Posterior cingulate gyrus (tissue), 11 donors: ENCODE measurements around the gene RASGEF1B.
A peak's percentile ranks its signal among the peaks of the same experiment; 100 is the strongest.
"Not testable (repeated sequence)": the region's sequence is repeated elsewhere in the genome, so short reads cannot be mapped to it uniquely, and the experiment has no call there.

Experiments
- DNase-seq, 10 donors: peaks; one replicate each; pipeline versions ENCODE4 v3.0.0 to v3.0.0-alpha.2; 2020 to 2021; ENCODE audit warnings: mixed read lengths in 3 of 10
- intact Hi-C: fragments of 100-400 bp; cut with DNase I; formaldehyde crosslinking; loops from one replicate; pipeline ENCODE4 v1.15.1; 2023

Gene RASGEF1B

DNA sequence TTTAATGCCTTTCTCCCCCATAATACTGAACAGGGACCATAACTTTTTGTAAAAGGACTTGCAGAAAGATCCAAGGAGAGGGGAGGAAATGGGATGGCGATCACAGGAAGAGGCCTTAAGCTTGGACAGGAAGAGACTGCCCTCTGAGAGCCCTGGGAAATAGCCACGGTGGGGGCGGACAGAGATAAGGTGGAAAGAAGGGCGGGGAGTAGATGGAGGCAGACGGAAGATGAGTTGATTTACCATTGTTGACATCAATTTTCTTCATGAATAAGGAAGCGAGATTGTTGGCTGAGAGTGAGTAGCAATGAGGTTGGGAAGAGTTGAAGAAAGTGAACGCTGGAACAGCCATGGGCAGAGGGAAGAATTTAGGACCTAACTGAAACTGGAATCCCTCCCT is 63.4 kb downstream of the RASGEF1B start:
- no peak for DNase-seq
- intact Hi-C loops, result no loop called here

DNA sequence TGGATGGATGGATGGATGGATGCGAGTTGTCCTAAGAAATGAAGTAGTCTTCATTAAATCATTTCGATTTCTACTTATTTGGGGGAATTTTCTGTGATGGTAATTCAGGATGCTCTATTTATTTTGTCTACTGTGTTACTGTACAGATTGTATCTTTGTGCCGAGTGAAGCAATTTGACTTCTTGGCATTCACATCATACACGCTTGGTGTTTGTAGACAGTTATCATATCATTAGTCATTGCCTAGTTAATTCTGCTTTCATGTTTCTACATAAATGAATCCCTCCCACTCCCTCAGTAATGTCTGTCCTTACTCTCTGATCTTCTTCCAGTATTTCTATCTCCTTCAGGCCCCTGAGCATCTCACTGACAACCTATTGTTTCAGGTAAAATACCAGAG is 64.0 kb downstream of the RASGEF1B start:
- DNase-seq, result no peak
- intact Hi-C loops, result loop anchor here (2.0 kb wide), 1 partner anchor 437 kb away; no protein-coding TSS in a partner anchor

DNA sequence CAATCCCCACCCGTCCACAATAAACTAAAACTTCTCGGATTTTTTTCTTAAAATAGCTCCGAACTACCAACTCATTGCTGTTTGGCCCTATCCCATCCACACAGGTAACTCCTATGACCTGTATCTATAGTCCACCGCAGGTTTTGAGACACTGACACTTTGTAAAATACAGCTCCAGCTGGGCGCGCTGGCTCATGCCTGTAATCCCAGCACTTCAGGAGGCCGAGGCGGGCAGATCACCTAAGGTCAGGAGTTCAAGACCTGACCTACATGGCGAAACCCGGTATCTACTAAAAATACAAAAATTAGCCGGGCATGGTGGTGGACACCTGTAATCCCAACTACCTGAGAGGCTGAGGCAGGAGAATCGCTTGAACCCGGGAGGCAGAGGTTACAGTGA is 65.2 kb downstream of the RASGEF1B start:
- not testable (repeated sequence) for DNase-seq
- intact Hi-C loops, result loop anchor here (1.0 to 2.0 kb wide), 2 partner anchors 61 to 438 kb away; no protein-coding TSS in a partner anchor

DNA sequence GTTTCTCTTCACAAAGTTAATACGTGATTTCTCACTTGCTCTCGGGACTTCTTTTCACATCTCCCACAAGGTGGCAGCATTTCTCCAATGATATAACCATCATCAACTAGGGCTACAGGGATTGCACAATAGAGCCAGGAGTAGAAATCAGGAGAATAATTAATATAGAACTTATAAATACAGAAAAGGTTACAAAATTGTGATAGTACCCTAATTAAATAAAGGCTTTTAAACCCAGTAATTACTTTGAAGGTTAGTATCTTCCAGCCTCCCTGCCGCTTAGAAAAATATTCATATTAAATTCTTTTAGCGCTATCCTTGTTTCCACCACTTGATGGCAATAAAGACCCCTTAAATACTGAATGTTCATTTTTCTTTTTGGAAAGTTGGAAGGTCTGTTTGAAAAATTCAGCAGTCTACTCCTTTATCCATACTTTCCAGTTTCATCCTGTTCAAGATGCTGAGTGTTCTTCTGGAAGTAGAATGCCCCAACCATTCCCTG is 65.8 kb downstream of the RASGEF1B start:
- DNase-seq, result peak in 3 of 10 donors; percentile 44 to 64 (median 48)
- intact Hi-C loops, result loop anchor here (1.0 to 2.0 kb wide), 4 partner anchors 61 to 862 kb away; no protein-coding TSS in a partner anchor

DNA sequence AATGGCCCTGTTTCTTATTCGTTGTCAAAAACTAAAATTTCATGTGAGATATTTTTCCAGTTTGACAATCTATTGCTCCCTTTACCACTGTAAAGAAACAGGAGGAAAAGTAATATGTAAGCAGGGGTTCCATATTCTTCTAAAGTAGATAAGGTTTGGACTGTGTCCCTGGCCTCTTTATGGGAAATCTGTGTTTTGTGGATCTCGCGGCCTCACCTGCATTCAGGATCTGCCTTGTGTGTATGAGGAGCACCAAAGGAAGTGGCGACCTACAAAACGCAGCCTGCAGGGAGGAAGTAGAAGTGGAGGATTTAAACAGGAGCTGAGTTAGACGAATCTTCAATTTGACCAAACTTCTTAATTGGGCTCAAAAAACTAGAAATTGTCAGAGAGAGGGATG is 67.0 kb downstream of the RASGEF1B start:
- no peak for DNase-seq
- intact Hi-C loops, result loop anchor here (1.0 kb wide), 2 partner anchors 798 to 864 kb away; no protein-coding TSS in a partner anchor

DNA sequence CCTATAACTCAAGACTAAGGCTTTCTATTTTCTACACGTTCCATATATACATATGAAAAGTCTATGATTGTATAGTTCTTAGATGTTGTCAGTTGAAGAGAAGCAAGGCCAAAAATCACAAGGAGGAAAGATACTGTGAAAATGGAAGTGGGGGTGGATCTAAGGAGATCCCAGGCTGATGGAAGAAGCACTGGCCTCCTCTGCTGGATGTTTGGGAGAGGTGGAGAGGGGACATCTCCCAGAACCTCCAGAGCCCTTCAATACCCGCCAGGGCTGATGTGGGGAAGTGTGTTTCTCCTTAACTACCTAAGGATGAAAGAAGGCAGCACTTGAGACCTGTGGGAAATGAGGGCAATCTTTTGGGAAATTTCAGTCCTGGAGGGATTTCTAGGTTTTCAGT is 67.4 kb downstream of the RASGEF1B start:
- intact Hi-C loops, result no loop called here
- DNase-seq, result no peak

DNA sequence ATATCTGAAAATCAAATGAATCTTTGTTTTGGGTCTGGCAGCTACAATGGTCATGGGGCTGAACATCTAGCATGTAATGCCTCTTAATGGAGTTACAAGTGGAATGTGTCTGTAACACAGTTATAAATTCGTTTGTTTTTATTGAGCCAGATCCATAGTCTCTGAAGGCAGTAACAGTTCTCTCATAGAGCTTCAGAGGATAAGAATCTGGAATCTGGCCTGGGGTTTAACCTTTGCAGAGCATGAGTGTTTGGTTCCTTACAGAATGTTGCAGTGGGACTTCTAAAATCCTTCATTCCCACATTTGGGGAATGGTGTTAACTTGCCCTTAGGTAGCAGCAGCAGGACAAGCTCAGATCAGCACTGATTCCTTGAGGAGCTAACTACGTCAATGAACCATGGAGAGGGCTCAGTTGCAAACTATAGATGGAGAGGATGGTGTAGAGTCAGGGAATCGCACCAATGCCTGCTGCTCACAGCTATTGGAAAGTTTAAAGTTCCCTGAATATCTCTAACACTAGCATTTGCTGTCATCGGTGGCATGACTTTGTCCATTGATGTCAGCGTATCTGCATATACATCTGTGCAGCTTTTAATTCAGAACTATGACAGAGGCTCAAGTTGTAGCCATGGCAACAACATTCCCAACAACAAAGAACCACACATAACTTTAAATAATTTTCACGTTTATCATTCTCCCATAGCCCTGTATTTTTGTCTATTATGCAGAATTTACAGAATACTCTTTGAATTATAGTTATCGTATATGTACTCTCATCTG is 72.2 kb downstream of the RASGEF1B start:
- intact Hi-C loops, result no loop called here
- DNase-seq, result no peak

DNA sequence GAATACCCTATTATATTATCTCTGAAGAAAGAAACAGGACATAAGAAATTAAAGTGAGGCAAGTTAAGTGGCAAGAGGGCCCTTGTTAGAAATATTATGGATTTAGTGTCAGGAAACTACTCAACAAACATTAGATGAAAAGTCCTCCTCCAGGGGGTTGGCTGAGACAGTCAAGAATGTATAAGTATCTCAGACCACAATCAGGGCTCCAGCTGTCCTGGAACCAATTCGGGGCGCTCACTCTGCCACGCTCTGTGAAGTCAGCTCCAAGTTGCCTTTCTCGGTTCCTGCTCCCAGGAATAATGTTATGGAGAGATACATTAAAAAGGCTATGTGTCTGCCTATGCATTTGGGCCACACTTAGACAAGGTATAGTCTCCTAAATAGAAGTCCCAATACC is 73.3 kb downstream of the RASGEF1B start:
- intact Hi-C loops, result no loop called here
- no peak for DNase-seq

DNA sequence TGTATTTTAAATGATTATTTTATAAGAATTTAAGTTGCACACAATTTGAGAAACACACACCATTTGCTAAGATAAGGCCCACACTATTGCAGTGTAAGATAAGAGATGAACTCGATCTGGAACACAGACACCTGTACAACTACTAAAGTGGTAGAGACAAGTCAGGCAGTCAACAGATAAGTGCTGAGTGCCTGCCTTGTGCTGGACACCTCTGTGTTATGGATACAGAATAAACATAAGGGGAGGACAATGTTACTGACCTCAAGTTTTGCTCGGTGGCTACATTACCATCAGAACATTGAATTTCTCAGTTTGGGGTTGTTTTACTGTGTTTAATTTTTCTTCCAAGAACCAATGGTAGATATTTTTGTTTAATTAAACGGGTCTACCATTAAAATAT is 74.1 kb downstream of the RASGEF1B start:
- no peak for DNase-seq
- intact Hi-C loops, result no loop called here

DNA sequence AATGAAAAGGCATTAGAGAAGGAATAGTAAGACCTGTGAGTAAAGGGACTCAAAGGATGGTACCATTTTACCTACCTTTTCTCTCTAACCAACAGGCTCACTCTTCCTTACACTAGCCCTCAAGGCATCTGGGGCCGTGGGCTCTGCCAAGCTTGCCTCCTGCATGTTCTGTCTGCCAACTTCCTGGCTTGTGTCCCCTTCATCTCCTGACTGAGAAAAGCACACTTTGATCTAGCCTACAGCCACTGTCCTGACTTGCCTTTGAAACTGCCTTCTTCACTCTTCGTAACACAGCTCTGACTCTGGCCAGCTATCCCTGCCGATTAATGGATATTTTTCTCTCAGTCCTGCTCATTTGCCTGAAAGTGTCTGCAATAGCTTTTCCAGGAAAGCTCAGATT is 76.5 kb downstream of the RASGEF1B start:
- intact Hi-C loops, result no loop called here
- DNase-seq, result no peak

DNA sequence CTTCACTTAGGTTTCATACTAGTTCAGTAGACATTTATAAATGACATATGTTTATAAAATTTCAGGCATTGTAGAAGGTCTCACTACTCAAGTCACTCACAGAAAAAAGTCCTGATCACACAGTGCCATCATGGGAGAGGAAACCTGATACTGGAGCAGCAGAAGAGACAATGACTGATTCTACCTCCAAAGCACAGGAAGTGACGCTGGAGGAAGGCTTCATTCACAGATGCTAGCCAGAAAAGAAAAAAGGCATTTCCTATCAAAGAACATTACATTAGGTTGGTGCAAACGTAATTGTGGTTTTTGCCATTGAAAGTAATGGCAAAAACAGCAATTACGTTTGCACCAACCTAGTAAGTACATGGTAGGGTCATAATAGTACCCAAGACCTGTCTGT is 79.5 kb downstream of the RASGEF1B start:
- DNase-seq, result no peak
- intact Hi-C loops, result no loop called here

DNA sequence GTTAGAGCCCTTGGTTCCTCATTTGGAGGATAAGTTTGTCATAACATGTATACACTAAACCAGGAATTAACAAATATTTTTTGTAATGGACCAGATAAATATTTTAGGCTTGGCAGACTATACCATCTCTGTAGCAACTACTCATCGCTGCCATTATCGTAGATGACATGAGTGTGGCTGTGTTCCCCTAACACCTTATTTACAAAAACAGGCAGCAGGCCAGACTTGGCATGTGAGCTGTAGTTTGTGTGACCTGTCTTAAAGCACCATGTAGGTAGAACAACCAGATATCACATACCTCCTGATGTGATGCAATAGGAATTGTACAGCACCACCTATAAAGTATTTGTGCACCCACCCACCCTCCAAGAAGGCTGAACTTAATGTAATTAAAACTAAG is 82.0 kb downstream of the RASGEF1B start:
- DNase-seq, result no peak
- intact Hi-C loops, result no loop called here

DNA sequence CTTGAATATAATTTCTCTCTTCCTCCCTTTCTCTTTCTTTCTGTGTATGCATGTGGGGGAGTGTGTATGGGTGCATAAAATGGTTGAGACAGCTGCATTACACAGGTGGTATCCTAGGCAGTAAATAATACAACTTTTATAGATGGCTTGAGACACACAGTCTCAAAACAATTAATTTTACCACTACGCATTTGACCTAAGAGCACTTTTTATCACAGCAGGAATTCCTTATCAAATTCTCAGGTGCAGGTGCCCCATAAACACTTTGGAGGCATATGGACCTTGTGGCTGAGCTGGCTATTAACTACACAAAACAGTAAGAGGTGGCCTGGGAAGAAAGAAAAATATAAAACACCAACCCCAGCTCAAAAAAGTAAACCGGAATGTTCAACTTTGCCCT is 91.3 kb downstream of the RASGEF1B start:
- intact Hi-C loops, result no loop called here
- DNase-seq, result no peak

DNA sequence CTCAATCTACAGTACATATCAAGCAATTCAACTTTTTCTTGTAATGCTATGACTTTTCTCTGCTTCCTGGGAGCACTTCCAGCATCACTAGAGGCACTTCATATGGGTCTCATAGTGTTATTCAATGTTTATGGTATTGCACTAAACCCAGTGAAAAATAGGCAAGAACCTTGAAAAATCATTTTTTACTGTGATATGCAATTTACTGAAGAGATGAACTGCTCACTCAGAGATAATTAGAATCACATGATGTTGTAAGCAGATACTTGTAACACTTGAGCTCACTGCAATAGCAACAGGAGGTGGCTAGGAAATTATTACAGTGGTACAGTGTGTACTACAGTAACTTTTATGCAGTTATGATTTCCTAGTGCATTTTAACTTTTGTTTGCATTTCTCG is 93.3 kb downstream of the RASGEF1B start:
- intact Hi-C loops, result no loop called here
- DNase-seq, result no peak

DNA sequence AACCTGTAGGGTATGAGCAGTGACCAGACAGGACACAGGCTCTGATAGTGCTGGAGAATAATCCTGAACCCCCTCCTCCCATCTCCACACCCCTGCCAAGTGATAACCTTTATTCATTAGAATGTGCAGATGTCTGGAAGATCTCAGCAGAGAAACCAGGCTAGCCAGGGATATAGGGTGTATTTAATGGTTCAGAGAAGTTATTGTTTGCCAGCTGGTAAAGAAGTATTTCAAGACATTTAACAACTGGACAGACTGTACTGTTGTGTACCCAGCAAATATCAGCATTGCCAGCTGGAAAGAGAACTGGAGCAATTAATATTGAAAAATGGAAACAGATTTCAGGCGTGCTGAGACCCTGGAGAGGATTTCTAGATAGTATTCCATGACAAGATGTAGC is 94.5 kb downstream of the RASGEF1B start:
- DNase-seq, result no peak
- intact Hi-C loops, result no loop called here

DNA sequence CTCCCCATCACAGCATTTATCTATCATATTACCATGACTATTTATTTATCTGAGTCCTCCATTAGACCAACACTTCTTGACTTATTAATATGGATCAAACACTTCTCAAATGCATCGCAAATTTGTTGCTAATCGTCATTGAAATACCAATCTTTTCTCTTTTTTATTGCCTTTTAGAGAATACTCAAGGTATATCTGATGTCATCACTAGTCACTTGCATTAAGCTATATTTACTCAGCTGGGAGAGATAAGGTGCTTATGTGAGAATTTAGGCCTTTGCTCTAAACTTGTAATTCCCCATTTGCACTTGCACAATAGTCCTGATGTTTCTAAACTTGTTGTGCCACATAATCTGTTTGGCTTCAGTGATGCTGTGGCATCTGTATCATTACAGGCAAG is 95.0 kb downstream of the RASGEF1B start:
- no peak for DNase-seq
- intact Hi-C loops, result no loop called here
